ENCODE measurements around the gene ARPC5L. TPM values are rescaled to one million over a fixed set of nuclear protein-coding genes. Genes with fewer than 3 reads are reported as not detected.

The ARPC5L gene
- total RNA-seq, 1 donor from 2014 or later = 39.2 TPM

- Histone ChIP-seq H3K4me3 (no peak overlapping the region), H3K36me3 (peaks cover 52% of the 10 kb centered on the region), H3K27ac (replicated peaks) (peak overlapping the region; percentile 96), H3K4me1 (peaks cover 58% of the 10 kb centered on the region), H3K9me3 (replicated peaks) (no peaks in the 10 kb centered on the region), H3K27me3 (ENCODE audit: low read depth) (no peaks in the 10 kb centered on the region)
- no peak for TF ChIP-seq CTCF (IDR thresholded peaks at IDR 0.05; ENCODE audit: borderline replicate concordance)
- DNase-seq = no peak
- intact Hi-C loops (cut with micrococcal nuclease) = no loop called here
Measured at GRCh38 chr9:124873664-124874063, 11.7 kb downstream of the ARPC5L start.

GRCh38 chr9:124875501-124875900 lies 13.6 kb downstream of the ARPC5L start:
- TF ChIP-seq CTCF (IDR thresholded peaks at IDR 0.05; ENCODE audit: borderline replicate concordance) = no peak
- no peaks in the 10 kb centered on the region for H3K9me3 ChIP-seq (replicated peaks)
- H3K27ac ChIP-seq (replicated peaks) = no peak overlapping the region
- intact Hi-C loops (cut with micrococcal nuclease) = no loop called here
- H3K36me3 ChIP-seq = peaks cover 70% of the 10 kb centered on the region
- no peak overlapping the region for H3K4me3 ChIP-seq
- DNase-seq = no peak
- no peaks in the 10 kb centered on the region for H3K27me3 ChIP-seq (ENCODE audit: low read depth)
- H3K4me1 ChIP-seq = peaks cover 40% of the 10 kb centered on the region

- H3K27ac ChIP-seq (replicated peaks) = no peak overlapping the region
- DNase-seq = no peak
- no peaks in the 10 kb centered on the region for H3K27me3 ChIP-seq (ENCODE audit: low read depth)
- H3K9me3 ChIP-seq (replicated peaks) = no peaks in the 10 kb centered on the region
- no peak overlapping the region for H3K4me3 ChIP-seq
- peaks cover 23% of the 10 kb centered on the region for H3K4me1 ChIP-seq
- intact Hi-C loops (cut with micrococcal nuclease) = no loop called here
- TF ChIP-seq CTCF (IDR thresholded peaks at IDR 0.05; ENCODE audit: borderline replicate concordance) = no peak
- peaks cover 87% of the 10 kb centered on the region for H3K36me3 ChIP-seq
Measured at GRCh38 chr9:124877021-124877782, 15.3 kb downstream of the ARPC5L start.

GRCh38 chr9:124878021-124878420 lies 16.1 kb downstream of the ARPC5L start:
- no peak for TF ChIP-seq CTCF (IDR thresholded peaks at IDR 0.05; ENCODE audit: borderline replicate concordance)
- DNase-seq = no peak
- intact Hi-C loops (cut with micrococcal nuclease) = no loop called here

GRCh38 chr9:124878518-124878917 lies 16.6 kb downstream of the ARPC5L start:
- no peak overlapping the region for H3K4me3 ChIP-seq
- H3K9me3 ChIP-seq (replicated peaks) = no peaks in the 10 kb centered on the region
- H3K36me3 ChIP-seq = peaks cover 99% of the 10 kb centered on the region
- intact Hi-C loops (cut with micrococcal nuclease) = no loop called here
- TF ChIP-seq CTCF (IDR thresholded peaks at IDR 0.05; ENCODE audit: borderline replicate concordance) = no peak
- no peaks in the 10 kb centered on the region for H3K27me3 ChIP-seq (ENCODE audit: low read depth)
- no peak for DNase-seq
- no peak overlapping the region for H3K27ac ChIP-seq (replicated peaks)
- peaks cover 9% of the 10 kb centered on the region for H3K4me1 ChIP-seq

More at GRCh38 chr9:124878021-124878420, 16.1 kb downstream of the ARPC5L start:
- Histone ChIP-seq H3K27me3 (ENCODE audit: low read depth) (no peaks in the 10 kb centered on the region), H3K27ac (replicated peaks) (no peak overlapping the region), H3K4me1 (peaks cover 14% of the 10 kb centered on the region), H3K9me3 (replicated peaks) (no peaks in the 10 kb centered on the region), H3K36me3 (peaks cover 94% of the 10 kb centered on the region), H3K4me3 (no peak overlapping the region)

Measured in left ventricle myocardium inferior (tissue), 1 donor.